Calu3 (cell line): ENCODE data around the gene EYS. TPM values are rescaled to one million over a fixed set of nuclear protein-coding genes. Genes with fewer than 3 reads are reported as not detected.

ENCODE experiments used
- Bru-seq: library from RNA; stranded (reverse); fragments of 400-500 nt; gene quantifications from one replicate; lab custom pipeline; 2021; lab: Mats Ljungman, UMichigan
- BruChase-seq, 2 experiments: library from RNA; stranded (reverse); fragments of 400-500 nt; gene quantifications; one replicate each; lab custom pipeline; 2021; lab: Mats Ljungman, UMichigan
- BruUV-seq: library from RNA; stranded (reverse); fragments of 400-500 nt; replicated peaks from 2 replicates; lab custom pipeline; 2021; lab: Mats Ljungman, UMichigan
- CTCF ChIA-PET: fragments of 300-600 bp; sonication (Branson Sonifier 250); formaldehyde crosslinking; loops from one replicate; lab custom pipeline; 2022; ENCODE audit warnings: antibody characterized with exemption; lab: Charles Lee
- DNase-seq: peaks from one replicate; pipeline ENCODE4 v3.0.0; 2022
- H3K27ac Mint-ChIP-seq: one replicate; pipeline ENCODE4 v1.8.0; 2022; ENCODE audit warnings: mixed read lengths; ENCODE audit not compliant: unreplicated experiment
- H3K27me3 Mint-ChIP-seq: one replicate; pipeline ENCODE4 v1.8.0; 2022; ENCODE audit warnings: mixed read lengths; ENCODE audit not compliant: unreplicated experiment
- H3K36me3 Mint-ChIP-seq: one replicate; pipeline ENCODE4 v1.8.0; 2022; ENCODE audit warnings: mild to moderate bottlenecking, moderate library complexity, mixed read lengths; ENCODE audit not compliant: insufficient read depth, unreplicated experiment
- H3K4me1 Mint-ChIP-seq: one replicate; pipeline ENCODE4 v1.8.0; 2022; ENCODE audit warnings: mild to moderate bottlenecking, low read depth, mixed read lengths; ENCODE audit not compliant: unreplicated experiment
- H3K4me3 Mint-ChIP-seq: one replicate; pipeline ENCODE4 v1.8.0; 2022; ENCODE audit warnings: mild to moderate bottlenecking, low read depth, moderate library complexity, mixed read lengths; ENCODE audit not compliant: unreplicated experiment
- H3K9me3 Mint-ChIP-seq: one replicate; pipeline ENCODE4 v1.8.0; 2022; ENCODE audit warnings: low read depth, mixed read lengths; ENCODE audit not compliant: unreplicated experiment
- intact Hi-C: fragments of 100-400 bp; cut with micrococcal nuclease; formaldehyde crosslinking; loops from one replicate; pipeline ENCODE4 v1.10.0; 2022; ENCODE audit not compliant: unreplicated experiment
- long read RNA-seq: library from polyadenylated mRNA; stranded (forward); transcript quantifications from one replicate; pipeline ENCODE4 v2.0.0, GENCODE V29; 2022
- total RNA-seq: library from RNA; stranded (reverse); gene quantifications from 2 replicates; pipeline ENCODE4 v1.2.3, GENCODE V29; 2022
- TF ChIP-seq, protein P1 (sequence below): fragments of 200-600 bp; IDR thresholded peaks from one replicate; pipeline ENCODE4 v1.8.0; 2022; ENCODE audit warnings: antibody characterized with exemption; ENCODE audit not compliant: unreplicated experiment

Gene EYS
- total RNA-seq, result not detected in 2 replicates
- Bru-seq, nascent RNA, result percentile 2 among the genes with signal in this experiment
- BruChase-seq, experiment 1, labeled RNA remaining after a 6-hour chase, result percentile 1 among the genes with signal in this experiment
- BruChase-seq, experiment 2, labeled RNA remaining after a 2-hour chase, result percentile 0 among the genes with signal in this experiment
- long read RNA-seq, partial matches to known transcripts, result 0 of 1 reads
- long read RNA-seq, other reads (novel, unspliced or antisense), result 0 of 1 reads

DNA sequence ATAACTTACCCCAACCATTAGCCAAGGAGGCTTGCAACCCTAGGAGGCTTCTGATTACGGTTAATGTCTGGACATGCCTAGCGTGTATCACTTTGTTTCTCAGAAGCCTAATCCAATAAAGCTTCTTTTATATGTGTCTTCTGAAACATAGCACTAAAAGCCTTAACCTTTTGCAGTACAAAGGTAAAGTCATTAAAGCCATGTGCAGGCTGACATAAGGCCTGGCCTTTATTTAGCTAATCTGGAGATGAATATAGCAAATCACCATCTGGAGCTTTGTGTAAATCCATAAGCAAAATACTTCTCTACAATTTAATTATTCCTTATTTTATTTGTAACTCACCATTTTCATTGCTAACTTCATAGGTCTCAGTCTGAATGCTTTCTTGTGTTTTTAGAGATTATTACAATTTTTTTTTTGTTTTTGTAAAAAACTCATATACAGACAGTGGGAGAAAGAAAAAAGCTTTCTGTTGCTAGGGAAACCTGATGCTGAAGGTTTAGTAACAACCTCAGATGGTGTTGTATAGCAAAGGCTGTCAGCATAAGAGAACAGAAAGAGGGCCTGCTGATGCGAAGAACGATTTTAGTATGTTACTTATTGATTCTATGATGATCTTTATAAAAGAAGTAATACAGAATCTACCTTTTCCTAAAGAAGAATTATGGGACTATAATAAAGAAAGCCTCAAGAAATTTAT lies at the start of gene EYS:
Gene EYS, minus strand, starts transcription at position 101 of the 701 bp plus-strand sequence. CDS start 211,816 bp downstream, outside the sequence.
- CTCF ChIA-PET, result no interaction called here
- no peak for DNase-seq
- no peak within 1 kb of the TSS for H3K27ac Mint-ChIP-seq
- no peaks in the 10 kb centered on the region for H3K4me1 Mint-ChIP-seq
- H3K4me3 Mint-ChIP-seq, result no peak within 1 kb of the TSS
- TF ChIP-seq, protein P1, sequence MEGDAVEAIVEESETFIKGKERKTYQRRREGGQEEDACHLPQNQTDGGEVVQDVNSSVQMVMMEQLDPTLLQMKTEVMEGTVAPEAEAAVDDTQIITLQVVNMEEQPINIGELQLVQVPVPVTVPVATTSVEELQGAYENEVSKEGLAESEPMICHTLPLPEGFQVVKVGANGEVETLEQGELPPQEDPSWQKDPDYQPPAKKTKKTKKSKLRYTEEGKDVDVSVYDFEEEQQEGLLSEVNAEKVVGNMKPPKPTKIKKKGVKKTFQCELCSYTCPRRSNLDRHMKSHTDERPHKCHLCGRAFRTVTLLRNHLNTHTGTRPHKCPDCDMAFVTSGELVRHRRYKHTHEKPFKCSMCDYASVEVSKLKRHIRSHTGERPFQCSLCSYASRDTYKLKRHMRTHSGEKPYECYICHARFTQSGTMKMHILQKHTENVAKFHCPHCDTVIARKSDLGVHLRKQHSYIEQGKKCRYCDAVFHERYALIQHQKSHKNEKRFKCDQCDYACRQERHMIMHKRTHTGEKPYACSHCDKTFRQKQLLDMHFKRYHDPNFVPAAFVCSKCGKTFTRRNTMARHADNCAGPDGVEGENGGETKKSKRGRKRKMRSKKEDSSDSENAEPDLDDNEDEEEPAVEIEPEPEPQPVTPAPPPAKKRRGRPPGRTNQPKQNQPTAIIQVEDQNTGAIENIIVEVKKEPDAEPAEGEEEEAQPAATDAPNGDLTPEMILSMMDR, result no peak
- intact Hi-C loops, result no loop called here
- H3K27me3 Mint-ChIP-seq, result no peaks in the 10 kb centered on the region
- H3K9me3 Mint-ChIP-seq, result peaks cover 13% of the 10 kb centered on the region
- no peaks in the 10 kb centered on the region for H3K36me3 Mint-ChIP-seq
- no TSS peak for BruUV-seq

GRCh38 chr6:65746302-65746701 lies 39.3 kb upstream of the EYS start:
- intact Hi-C loops, result no loop called here
- no peak overlapping the region for H3K4me3 Mint-ChIP-seq
- BruUV-seq, result no TSS peak
- CTCF ChIA-PET, result no interaction called here
- TF ChIP-seq, protein P1, result no peak
- H3K36me3 Mint-ChIP-seq, result no peaks in the 10 kb centered on the region
- H3K4me1 Mint-ChIP-seq, result no peaks in the 10 kb centered on the region
- no peak overlapping the region for H3K27ac Mint-ChIP-seq
- H3K9me3 Mint-ChIP-seq, result peaks cover 11% of the 10 kb centered on the region
- H3K27me3 Mint-ChIP-seq, result no peaks in the 10 kb centered on the region
- DNase-seq, result no peak

- H3K9me3 Mint-ChIP-seq, result peaks cover 15% of the 10 kb centered on the region
- no peaks in the 10 kb centered on the region for H3K27me3 Mint-ChIP-seq
- BruUV-seq, result no TSS peak
- CTCF ChIA-PET, result no interaction called here
- no peak overlapping the region for H3K27ac Mint-ChIP-seq
- DNase-seq, result no peak
- TF ChIP-seq, protein P1, result no peak
- H3K4me1 Mint-ChIP-seq, result no peaks in the 10 kb centered on the region
- intact Hi-C loops, result no loop called here
- no peaks in the 10 kb centered on the region for H3K36me3 Mint-ChIP-seq
- no peak overlapping the region for H3K4me3 Mint-ChIP-seq
Observed at GRCh38 chr6:65745614-65746013, 38.6 kb upstream of the EYS start.

- Mint-ChIP-seq H3K27ac (no peak overlapping the region), H3K36me3 (no peaks in the 10 kb centered on the region), H3K27me3 (no peaks in the 10 kb centered on the region), H3K4me1 (no peaks in the 10 kb centered on the region), H3K4me3 (no peak overlapping the region), H3K9me3 (peaks cover 17% of the 10 kb centered on the region)
- no peak for DNase-seq
- CTCF ChIA-PET, result no interaction called here
- BruUV-seq, result no TSS peak
- intact Hi-C loops, result no loop called here
- TF ChIP-seq, protein P1, result no peak
Observed at GRCh38 chr6:65728879-65729479, 22.0 kb upstream of the EYS start.
